Measurements from ENCODE around the gene UNC93B1. TPM values are rescaled to one million over a fixed set of nuclear protein-coding genes. Genes with fewer than 3 reads are reported as not detected.
"Not testable (repeated sequence)": the region's sequence is repeated elsewhere in the genome, so short reads cannot be mapped to it uniquely, and the experiment has no call there.

UNC93B1 gene
- total RNA-seq, 1 experiment from 2014 or later = 23.3 TPM

DNA sequence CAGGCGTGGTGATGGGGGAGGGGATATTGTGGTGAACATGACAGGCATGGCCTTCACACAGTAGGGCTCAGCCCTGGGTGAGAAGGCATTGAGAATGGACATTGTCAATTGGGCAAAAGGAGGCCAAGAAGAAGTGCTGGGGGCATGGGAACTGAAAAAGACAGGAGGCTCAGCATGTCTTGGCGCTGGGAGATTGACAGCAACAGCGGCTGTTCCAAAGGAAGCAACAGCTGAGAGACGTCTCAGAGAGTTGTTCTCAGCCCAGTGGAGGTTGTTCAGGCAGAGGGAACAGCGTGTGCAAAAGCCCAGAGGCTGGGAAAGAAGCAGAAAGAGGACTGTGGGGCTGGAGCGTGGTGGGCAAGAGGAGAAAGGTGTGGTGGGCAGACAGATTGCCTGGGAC lies 47.7 kb downstream of the UNC93B1 start:
- not testable (repeated sequence) for H3K56ac ChIP-seq (ENCODE audit: insufficient read length, low read depth, low read length); H3K18ac ChIP-seq (ENCODE audit: insufficient read length, low read depth, low read length); H2AFZ ChIP-seq (ENCODE audit: low read length); H2BK15ac ChIP-seq (ENCODE audit: low read depth, low read length); H3K79me1 ChIP-seq (ENCODE audit: insufficient read depth, low read depth, low read length, poor library complexity, severe bottlenecking); H3K79me2 ChIP-seq (ENCODE audit: insufficient read depth, low read length); H3K9me3 ChIP-seq (ENCODE audit: control insufficient read depth, low read depth, low read length); H3T11ph ChIP-seq (ENCODE audit: low read length); H4K5ac ChIP-seq (ENCODE audit: insufficient read length, low read depth, low read length); H3K27me3 ChIP-seq (ENCODE audit: insufficient read depth, low read length); H4K20me1 ChIP-seq (ENCODE audit: control insufficient read depth, insufficient read depth, insufficient read length); H4K8ac ChIP-seq (replicated peaks; ENCODE audit: insufficient read length, low read depth, low read length); H3K4ac ChIP-seq (ENCODE audit: low read depth, low read length); H2AK5ac ChIP-seq (ENCODE audit: insufficient read length, low read length); H3K4me2 ChIP-seq (ENCODE audit: insufficient read depth, insufficient read length, low read length); H3K23me2 ChIP-seq (ENCODE audit: insufficient read length, low read depth, low read length, poor library complexity, severe bottlenecking); H2BK12ac ChIP-seq (ENCODE audit: insufficient read length, low read depth, low read length); H2BK120ac ChIP-seq (ENCODE audit: low read depth, low read length, poor library complexity, severe bottlenecking); H2BK20ac ChIP-seq (ENCODE audit: low read depth, low read length, poor library complexity, severe bottlenecking); H3K14ac ChIP-seq (ENCODE audit: insufficient read depth, low read length); H4K91ac ChIP-seq (ENCODE audit: insufficient read length, low read depth, low read length); H2BK5ac ChIP-seq (ENCODE audit: insufficient read length, low read length); DNase-seq; H3K23ac ChIP-seq (ENCODE audit: insufficient read length, low read depth, low read length); H3K36me3 Mint-ChIP-seq (ENCODE audit: insufficient read depth in 1 of 3, low read depth in 3 of 3); H3K4me1 ChIP-seq (ENCODE audit: insufficient read depth, low read length); H3K27ac ChIP-seq (ENCODE audit: insufficient read length, low read depth, low read length); H3K9me3 Mint-ChIP-seq; H3K9ac ChIP-seq (ENCODE audit: extremely low read depth, insufficient read length, low read length)
- no CpG with 5 or more reads among the region's 6 CpGs for WGBS (ENCODE audit: extremely low coverage, insufficient read length, low lambda C conversion rate)
- peaks cover 42% of the 10 kb centered on the region for H3K27me3 Mint-ChIP-seq (ENCODE audit: low read depth)
- peak overlapping the region; percentile 13 to 73; a peak in 3 of 5 replicates for H3K4me3 Mint-ChIP-seq
- peaks cover 38 to 42% of the 10 kb centered on the region in 2 experiments for H3K4me1 Mint-ChIP-seq
- H3K27ac Mint-ChIP-seq = peak overlapping the region in 1 of 3 experiments; percentile 44; a peak in 2 of 7 replicates

Measured in H9 (cell line).